HG03045 (cell line): ENCODE data around the gene SLC39A9.
"Not testable (repeated sequence)": the region's sequence is repeated elsewhere in the genome, so short reads cannot be mapped to it uniquely, and the experiment has no call there.

ENCODE experiments used
- ATAC-seq: cut with Tn5 transposase; IDR thresholded peaks from one replicate; pipeline ENCODE4 v1.9.1; 2021; ENCODE audit warnings: mild to moderate bottlenecking, moderate library complexity; ENCODE audit not compliant: unreplicated experiment

The SLC39A9 gene

GRCh38 chr14:69498286-69498685 is 99.8 kb downstream of the SLC39A9 start:
- ATAC-seq, result not testable (repeated sequence)

- ATAC-seq, result no peak
Measured at GRCh38 chr14:69499436-69499835, 100.9 kb downstream of the SLC39A9 start.

GRCh38 chr14:69500096-69500495 is 101.6 kb downstream of the SLC39A9 start:
- no peak for ATAC-seq

- no peak for ATAC-seq
Measured at GRCh38 chr14:69500736-69501135, 102.2 kb downstream of the SLC39A9 start.

- ATAC-seq, result no peak
Measured at GRCh38 chr14:69501423-69501838, 102.9 kb downstream of the SLC39A9 start.

GRCh38 chr14:69504775-69505174 is 106.3 kb downstream of the SLC39A9 start:
- ATAC-seq, result no peak

GRCh38 chr14:69505338-69506240 is 107.1 kb downstream of the SLC39A9 start:
- no peak for ATAC-seq

GRCh38 chr14:69506241-69506595 is 107.7 kb downstream of the SLC39A9 start:
- no peak for ATAC-seq
